IMR-90 (cell line): ENCODE measurements around the gene MALRD1. TPM values are rescaled to one million over a fixed set of nuclear protein-coding genes. Genes with fewer than 3 reads are reported as not detected.
A peak's percentile ranks its signal among the peaks of the same experiment; 100 is the strongest.

Experiments
- ATAC-seq: fragments of 200-7000 bp; cut with Tn5 transposase; 2 replicates; pipeline ENCODE4 v1.9.1; 2020; ENCODE audit warnings: low read depth, mild to moderate bottlenecking, moderate library complexity
- BruUV-seq: library from RNA; stranded (reverse); fragments of 400-500 nt; replicated peaks from 2 replicates; lab custom pipeline; 2021; lab: Mats Ljungman, UMichigan
- CTCF ChIA-PET: fragments of 300-600 bp; formaldehyde crosslinking; extraction: SDS; loops from one replicate; lab custom pipeline; 2021; ENCODE audit warnings: antibody characterized with exemption; lab: Yijun Ruan, JAX
- POLR2A ChIA-PET: fragments of 300-600 bp; sonication (Branson Sonifier 250); formaldehyde crosslinking; loops from one replicate; lab custom pipeline; 2022; ENCODE audit warnings: antibody characterized with exemption; ENCODE audit not compliant: unreplicated experiment; lab: Charles Lee
- DNase-seq: peaks from one replicate; pipeline ENCODE4 v3.0.0; 2013
- H2AFZ ChIP-seq: replicated peaks from 2 replicates; pipeline ENCODE3; 2013; ENCODE audit warnings: low read length, mild to moderate bottlenecking; ENCODE audit not compliant: poor library complexity
- H2AK5ac ChIP-seq: 2 replicates; pipeline ENCODE4 v1.6.1; 2013; ENCODE audit warnings: low read depth, low read length, inconsistent platforms
- H2AK9ac ChIP-seq: replicated peaks from 2 replicates; pipeline ENCODE3; 2013; ENCODE audit warnings: mild to moderate bottlenecking, low read depth, low read length, moderate library complexity; ENCODE audit not compliant: poor library complexity
- H2BK120ac ChIP-seq: 2 replicates; pipeline ENCODE4 v1.6.1; 2013; ENCODE audit warnings: low read depth, low read length, inconsistent platforms
- H2BK15ac ChIP-seq: 3 replicates; pipeline ENCODE4 v1.6.1; 2013; ENCODE audit warnings: low read depth, low read length, inconsistent platforms
- H2BK20ac ChIP-seq: 2 replicates; pipeline ENCODE4 v1.6.1; 2013; ENCODE audit warnings: low read depth, mild to moderate bottlenecking, inconsistent platforms, low read length, moderate library complexity
- H2BK5ac ChIP-seq: 2 replicates; pipeline ENCODE4 v1.6.1; 2013; ENCODE audit warnings: mild to moderate bottlenecking, low read depth, low read length, inconsistent platforms; ENCODE audit not compliant: poor library complexity, severe bottlenecking
- H3K14ac ChIP-seq: replicated peaks from 2 replicates; pipeline ENCODE4 v1.6.1; 2013; ENCODE audit warnings: low read depth, low read length, inconsistent platforms
- H3K18ac ChIP-seq: 2 replicates; pipeline ENCODE4 v1.6.1; 2013; ENCODE audit warnings: low read depth, low read length, control low read depth
- H3K23ac ChIP-seq: 2 replicates; pipeline ENCODE4 v1.6.1; 2013; ENCODE audit warnings: low read depth, low read length, inconsistent platforms
- H3K27ac ChIP-seq: 2 replicates; pipeline ENCODE4 v1.5.1; 2013; ENCODE audit warnings: mild to moderate bottlenecking, control low read depth, low read length; ENCODE audit not compliant: insufficient read depth
- H3K27me3 ChIP-seq: 2 replicates; pipeline ENCODE4 v1.6.1; 2013; ENCODE audit warnings: low read length; ENCODE audit not compliant: control insufficient read depth, insufficient read depth
- H3K36me3 ChIP-seq: 2 replicates; pipeline ENCODE4 v1.6.1; 2013; ENCODE audit warnings: low read length, mixed read lengths; ENCODE audit not compliant: control insufficient read depth, insufficient read depth
- H3K4ac ChIP-seq: 2 replicates; pipeline ENCODE4 v1.6.1; 2013; ENCODE audit warnings: low read depth, low read length, inconsistent platforms
- H3K4me1 ChIP-seq: 2 replicates; pipeline ENCODE4 v1.6.1; 2013; ENCODE audit warnings: low read length, mixed read lengths; ENCODE audit not compliant: control insufficient read depth, insufficient read depth
- H3K4me2 ChIP-seq: 2 replicates; pipeline ENCODE4 v1.6.1; 2013; ENCODE audit warnings: low read depth, mild to moderate bottlenecking, control low read depth, low read length, moderate library complexity
- H3K4me3 ChIP-seq: 2 replicates; pipeline ENCODE4 v1.5.1; 2013; ENCODE audit warnings: low read depth, mild to moderate bottlenecking, control low read depth, low read length, moderate library complexity; ENCODE audit not compliant: insufficient read depth
- H3K56ac ChIP-seq: 2 replicates; pipeline ENCODE4 v1.6.1; 2013; ENCODE audit warnings: low read length, inconsistent platforms; ENCODE audit not compliant: insufficient read depth; ENCODE audit errors: extremely low read depth
- H3K79me1 ChIP-seq, 2 experiments: 2 replicates each; pipeline ENCODE4 v1.6.1; 2013; ENCODE audit warnings: low read length in 2 of 2, inconsistent platforms in 1 of 2, low read depth in 1 of 2
- H3K9ac ChIP-seq: 2 replicates; pipeline ENCODE4 v1.6.1; 2013; ENCODE audit warnings: low read depth, low read length, control low read depth
- H3K9me1 ChIP-seq: 2 replicates; pipeline ENCODE4 v1.6.1; 2013; ENCODE audit warnings: low read length, inconsistent platforms; ENCODE audit not compliant: insufficient read depth
- H3K9me3 ChIP-seq: 2 replicates; pipeline ENCODE4 v1.6.1; 2013; ENCODE audit warnings: low read length; ENCODE audit not compliant: control insufficient read depth, insufficient read depth
- H4K20me1 ChIP-seq: 2 replicates; pipeline ENCODE4 v1.6.1; 2013; ENCODE audit warnings: low read length, inconsistent platforms; ENCODE audit not compliant: insufficient read depth
- H4K5ac ChIP-seq: 2 replicates; pipeline ENCODE4 v1.6.1; 2013; ENCODE audit warnings: mild to moderate bottlenecking, low read depth, low read length, control low read depth
- H4K8ac ChIP-seq, 2 experiments: 2 replicates each; pipeline ENCODE4 v1.6.1; 2013; ENCODE audit warnings: low read depth in 2 of 2, low read length in 2 of 2, control low read depth in 1 of 2, inconsistent platforms in 1 of 2
- H4K91ac ChIP-seq: 2 replicates; pipeline ENCODE4 v1.6.1; 2013; ENCODE audit warnings: low read depth, low read length, inconsistent platforms; ENCODE audit not compliant: insufficient read depth
- USF2 ChIP-seq: fragments of 150-350 bp; IDR thresholded peaks from 2 replicates; pipeline ENCODE4 v1.6.1; 2017; ENCODE audit warnings: mild to moderate bottlenecking, antibody characterized with exemption, low read length, low read depth
- WGBS, 2 experiments: methylation state at CpG; one replicate each; pipeline versions ENCODE4 v1.1.5 to v1.1.7; 2013; ENCODE audit warnings: missing lambda C conversion rate in 2 of 2; ENCODE audit not compliant: insufficient read length in 1 of 2; ENCODE audit errors: extremely low coverage in 2 of 2; 5-methylcytosine and 5-hydroxymethylcytosine counted together
- dilution Hi-C: fragments of 300-500 bp; cut with HindIII; formaldehyde crosslinking; loops from one replicate; pipeline ENCODE4 v1.14.3; 2018; ENCODE audit warnings: low sequenced_read_pairs; ENCODE audit not compliant: unreplicated experiment
- in situ Hi-C: fragments of 300-500 bp; cut with MboI; formaldehyde crosslinking; loops from 3 replicates; pipeline ENCODE4 v1.14.3; 2019; ENCODE audit warnings: low sequenced_read_pairs, inconsistent platforms, mixed read lengths
- intact Hi-C: fragments of 100-400 bp; cut with micrococcal nuclease; formaldehyde crosslinking; loops from 2 replicates; pipeline ENCODE4 v1.10.0; 2022
- polyA plus RNA-seq, 3 experiments: library from polyadenylated mRNA; depleted of rRNA; stranded (reverse); fragments of >200 nt; gene quantifications; 2 replicates each; pipeline ENCODE4 v1.2.3, GENCODE V29; 2012; ENCODE audit warnings: low replicate concordance in 1 of 3
- total RNA-seq: library from RNA; depleted of rRNA; stranded (reverse); fragments of >200 nt; gene quantifications from 2 replicates; pipeline ENCODE4 v1.2.3, GENCODE V29; 2012

The MALRD1 gene
- total and polyA plus RNA-seq, 2 of the 4 experiments (the other 2 are of a cell fraction): 0.34 to 1.1 TPM

DNA sequence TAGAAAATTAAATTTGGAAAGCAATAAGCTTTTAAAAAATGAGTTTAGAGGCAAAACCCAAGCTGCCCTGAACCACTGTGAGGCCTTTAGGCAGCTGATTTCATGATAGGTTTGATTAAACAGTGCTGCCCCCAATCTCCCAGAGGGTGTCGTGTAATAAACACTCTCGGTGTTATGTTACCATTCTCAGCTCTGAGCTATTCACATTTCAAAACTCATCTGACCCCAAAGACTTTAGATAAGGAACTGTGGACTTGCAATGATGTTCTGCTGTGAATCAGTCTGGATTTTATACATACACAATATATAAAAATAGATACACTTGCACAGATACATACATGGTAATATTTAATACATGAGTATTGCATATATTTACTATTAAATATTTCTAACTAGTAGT, 120.4 kb downstream of the MALRD1 start:
- no peak overlapping the region for H3K56ac ChIP-seq
- H3K14ac ChIP-seq: no peak overlapping the region
- H4K20me1 ChIP-seq: no peaks in the 10 kb centered on the region
- H3K27me3 ChIP-seq: no peaks in the 10 kb centered on the region
- no peak overlapping the region for H2AK9ac ChIP-seq
- intact Hi-C loops: no loop called here
- H3K18ac ChIP-seq: no peak overlapping the region
- H2AFZ ChIP-seq: no peak overlapping the region
- DNase-seq: peak; percentile 30
- POLR2A ChIA-PET: no interaction called here
- H2AK5ac ChIP-seq: no peak overlapping the region
- no peak for TF ChIP-seq USF2
- H2BK15ac ChIP-seq: no peak overlapping the region; the same call in 2 of the 3 replicates
- no peak overlapping the region for H3K4me2 ChIP-seq
- no peaks in the 10 kb centered on the region for H3K9me1 ChIP-seq
- H3K4me1 ChIP-seq: peaks cover 3% of the 10 kb centered on the region; the same call in 1 of the 2 replicates
- H2BK120ac ChIP-seq: peak overlapping the region; percentile 19; the same call in 1 of the 2 replicates
- no peak overlapping the region for H4K8ac ChIP-seq
- H3K36me3 ChIP-seq: no peaks in the 10 kb centered on the region
- dilution Hi-C loops: no loop called here
- H3K9me3 ChIP-seq: no peaks in the 10 kb centered on the region
- no peak overlapping the region; the same call in 1 of the 2 replicates for H3K4ac ChIP-seq
- H2BK20ac ChIP-seq: no peak overlapping the region
- BruUV-seq: no TSS peak
- H3K4me3 ChIP-seq: no peak overlapping the region
- no peaks in the 10 kb centered on the region for H3K79me1 ChIP-seq
- no peak overlapping the region for H3K9ac ChIP-seq
- peak; percentile 44; the same call in 1 of the 2 replicates for ATAC-seq
- no peak overlapping the region for H3K27ac ChIP-seq
- no peak overlapping the region for H2BK5ac ChIP-seq
- in situ Hi-C loops: no loop called here
- no peak overlapping the region for H4K5ac ChIP-seq
- H4K91ac ChIP-seq: no peak overlapping the region
- CTCF ChIA-PET: no interaction called here
- WGBS, 2 experiments: no CpG with 5 or more reads among the region's 2 CpGs
- H3K23ac ChIP-seq: no peak overlapping the region
